HEK293 (cell line): Measurements from ENCODE around the gene RALY.

Source experiments
- EGR2 ChIP-seq: fragments of 450-650 bp; formaldehyde crosslinking; IDR thresholded peaks from 2 replicates; pipeline ENCODE4 v1.5.1; 2016; ENCODE audit warnings: low read depth, missing biosample characterization, missing genetic modification characterization
- MYNN ChIP-seq: fragments of 450-650 bp; formaldehyde crosslinking; IDR thresholded peaks from 2 replicates; pipeline ENCODE4 v1.5.1; 2016; ENCODE audit warnings: missing biosample characterization, missing genetic modification characterization, borderline replicate concordance
- OSR2 ChIP-seq: fragments of 450-650 bp; formaldehyde crosslinking; IDR thresholded peaks from 2 replicates; pipeline ENCODE4 v1.5.1; 2016; ENCODE audit warnings: missing biosample characterization, missing genetic modification characterization
- SETDB1 ChIP-seq: IDR thresholded peaks from one replicate; pipeline ENCODE4 v1.6.1; 2017; ENCODE audit warnings: mild to moderate bottlenecking, low read length, moderate library complexity, mixed read lengths; ENCODE audit not compliant: insufficient read length
- ZBTB20 ChIP-seq: fragments of 450-650 bp; formaldehyde crosslinking; IDR thresholded peaks from 2 replicates; pipeline ENCODE4 v1.5.1; 2016; ENCODE audit warnings: missing biosample characterization, missing genetic modification characterization
- ZBTB8A ChIP-seq: fragments of 450-650 bp; formaldehyde crosslinking; IDR thresholded peaks from 2 replicates; pipeline ENCODE4 v1.5.1; 2016; ENCODE audit warnings: missing biosample characterization, missing genetic modification characterization
- ZFHX2 ChIP-seq: fragments of 450-650 bp; formaldehyde crosslinking; conservative IDR thresholded peaks from 2 replicates; pipeline ENCODE4 v1.5.1; 2016; ENCODE audit warnings: missing biosample characterization, missing genetic modification characterization
- ZFP41 ChIP-seq: fragments of 450-650 bp; formaldehyde crosslinking; IDR thresholded peaks from 2 replicates; pipeline ENCODE4 v1.5.1; 2016; ENCODE audit warnings: missing biosample characterization, missing genetic modification characterization, borderline replicate concordance
- ZNF138 ChIP-seq: fragments of 450-650 bp; formaldehyde crosslinking; IDR thresholded peaks from 2 replicates; pipeline ENCODE4 v1.5.1; 2016; ENCODE audit warnings: missing biosample characterization, missing genetic modification characterization, borderline replicate concordance
- ZNF175 ChIP-seq: fragments of 450-650 bp; formaldehyde crosslinking; IDR thresholded peaks from 2 replicates; pipeline ENCODE4 v1.5.1; 2016; ENCODE audit warnings: missing biosample characterization, missing genetic modification characterization
- ZNF19 ChIP-seq: fragments of 450-650 bp; formaldehyde crosslinking; IDR thresholded peaks from 2 replicates; pipeline ENCODE4; 2016; ENCODE audit warnings: missing biosample characterization, missing genetic modification characterization, low read depth
- ZNF274 ChIP-seq, 2 experiments: fragments of 200-500 bp in 1 of 2; fragments of 450-650 bp in 1 of 2; sonication (Bioruptor generic) in 1 of 2; formaldehyde crosslinking in 1 of 2; IDR thresholded peaks; 2 replicates each; pipeline versions ENCODE4 v1.5.1 to v1.6.1; 2014 to 2016; ENCODE audit warnings: borderline replicate concordance in 1 of 2, inconsistent platforms in 1 of 2, low read length in 1 of 2, missing biosample characterization in 1 of 2, missing genetic modification characterization in 1 of 2
- ZNF48 ChIP-seq: fragments of 450-650 bp; formaldehyde crosslinking; IDR thresholded peaks from 2 replicates; pipeline ENCODE4 v1.5.1; 2016; ENCODE audit warnings: missing biosample characterization, missing genetic modification characterization
- ZNF521 ChIP-seq: fragments of 450-650 bp; formaldehyde crosslinking; IDR thresholded peaks from 2 replicates; pipeline ENCODE4 v1.5.1; 2017; ENCODE audit warnings: missing biosample characterization, mild to moderate bottlenecking, missing genetic modification characterization
- ZNF549 ChIP-seq: fragments of 450-650 bp; IDR thresholded peaks from 2 replicates; pipeline ENCODE4 v1.5.1; 2018; ENCODE audit warnings: missing biosample characterization, missing genetic modification characterization, mild to moderate bottlenecking, inconsistent platforms, moderate library complexity
- ZNF600 ChIP-seq: fragments of 450-650 bp; formaldehyde crosslinking; IDR thresholded peaks from 2 replicates; pipeline ENCODE4 v1.5.1; 2016; ENCODE audit warnings: missing biosample characterization, missing genetic modification characterization
- ZNF621 ChIP-seq: fragments of 450-650 bp; formaldehyde crosslinking; IDR thresholded peaks from 2 replicates; pipeline ENCODE4 v1.5.1; 2017; ENCODE audit warnings: missing biosample characterization, missing genetic modification characterization
- ZNF629 ChIP-seq: fragments of 450-650 bp; formaldehyde crosslinking; IDR thresholded peaks from 2 replicates; pipeline ENCODE4 v1.5.1; 2017; ENCODE audit warnings: missing biosample characterization, missing genetic modification characterization
- ZNF677 ChIP-seq: fragments of 450-650 bp; IDR thresholded peaks from 2 replicates; pipeline ENCODE4 v1.5.0; 2018; ENCODE audit warnings: missing biosample characterization, mild to moderate bottlenecking, missing genetic modification characterization, moderate library complexity
- ZNF76 ChIP-seq: fragments of 450-650 bp; formaldehyde crosslinking; IDR thresholded peaks from 2 replicates; pipeline ENCODE4; 2016; ENCODE audit warnings: low read depth, missing biosample characterization, missing genetic modification characterization, borderline replicate concordance
- ZNF768 ChIP-seq: fragments of 450-650 bp; formaldehyde crosslinking; IDR thresholded peaks from 2 replicates; pipeline ENCODE4 v1.5.1; 2018; ENCODE audit warnings: missing biosample characterization, mild to moderate bottlenecking, missing genetic modification characterization
- TF ChIP-seq, protein P1 (sequence below): sonication (generic); formaldehyde crosslinking; IDR thresholded peaks from 2 replicates; pipeline ENCODE4 v1.8.1; 2022; ENCODE audit warnings: mild to moderate bottlenecking, moderate library complexity, missing genetic modification reagents
- TF ChIP-seq, protein P2 (sequence below): fragments of 450-650 bp; formaldehyde crosslinking; IDR thresholded peaks from 2 replicates; pipeline ENCODE4 v1.5.0; 2017; ENCODE audit warnings: missing biosample characterization, missing genetic modification characterization, borderline replicate concordance
- TF ChIP-seq, protein P3 (sequence below): fragments of 450-650 bp; formaldehyde crosslinking; IDR thresholded peaks from 2 replicates; pipeline ENCODE4 v1.5.1; 2016; ENCODE audit warnings: missing biosample characterization, missing genetic modification characterization
- TF ChIP-seq, protein P4 (sequence below): fragments of 450-650 bp; formaldehyde crosslinking; IDR thresholded peaks from 2 replicates; pipeline ENCODE4 v1.5.1; 2017; ENCODE audit warnings: missing biosample characterization, missing genetic modification characterization
- TF ChIP-seq, protein P5 (sequence below): fragments of 450-650 bp; formaldehyde crosslinking; IDR thresholded peaks from 2 replicates; pipeline ENCODE4 v1.5.1; 2016; ENCODE audit warnings: missing biosample characterization, missing genetic modification characterization
- TF ChIP-seq, protein P6 (sequence below): fragments of 450-650 bp; formaldehyde crosslinking; IDR thresholded peaks from 2 replicates; pipeline ENCODE4 v1.5.1; 2016; ENCODE audit warnings: missing biosample characterization, missing genetic modification characterization

Gene RALY

DNA sequence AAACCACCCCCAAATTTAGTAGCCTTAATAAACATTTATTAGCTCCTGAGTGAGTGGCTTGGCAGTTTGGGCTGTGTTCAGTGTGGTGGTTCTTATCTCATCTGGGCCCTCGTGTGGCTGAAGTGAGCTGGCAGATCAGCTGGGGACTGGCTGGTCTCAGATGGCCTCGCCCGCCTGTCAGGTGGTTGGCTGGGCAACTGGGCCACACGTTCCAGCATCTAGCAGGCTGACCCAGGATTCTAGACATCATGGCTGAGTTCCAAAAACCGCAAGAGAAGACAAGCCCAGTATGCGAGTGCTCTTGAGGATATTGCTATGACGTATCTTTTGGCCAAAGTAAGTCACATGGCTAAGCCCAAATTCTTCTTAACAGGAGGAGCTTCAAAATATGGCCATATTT lies 89.4 kb downstream of the RALY start (continued):
- TF ChIP-seq ZNF48 (tag by site-specific recombination) (no peak), MYNN (tag by site-specific recombination) (no peak), ZNF629 (tag by site-specific recombination) (peak; percentile 86), ZNF600 (peak; percentile 59), ZNF621 (tag by site-specific recombination) (no peak), ZNF768 (tag by site-specific recombination) (no peak), ZFP41 (tag by site-specific recombination) (no peak), ZNF175 (tag by site-specific recombination) (no peak), ZNF274 (IDR thresholded peaks at IDR 0.05; ENCODE audit: low read length) (no peak), ZNF274 (tag by site-specific recombination; IDR thresholded peaks at IDR 0.05; ENCODE audit: borderline replicate concordance) (no peak), EGR2 (tag by site-specific recombination) (no peak), ZFHX2 (no peak), ZNF549 (tag by site-specific recombination) (no peak), OSR2 (no peak), ZBTB20 (tag by site-specific recombination) (no peak), SETDB1 (no peak), ZNF521 (no peak), ZNF677 (tag by site-specific recombination) (no peak), ZBTB8A (tag by site-specific recombination) (peak; percentile 58; the same call in 1 of the 2 replicates), ZNF138 (tag by site-specific recombination) (no peak), ZNF76 (tag by site-specific recombination) (no peak), ZNF19 (tag by site-specific recombination) (no peak)
- TF ChIP-seq, protein P1, sequence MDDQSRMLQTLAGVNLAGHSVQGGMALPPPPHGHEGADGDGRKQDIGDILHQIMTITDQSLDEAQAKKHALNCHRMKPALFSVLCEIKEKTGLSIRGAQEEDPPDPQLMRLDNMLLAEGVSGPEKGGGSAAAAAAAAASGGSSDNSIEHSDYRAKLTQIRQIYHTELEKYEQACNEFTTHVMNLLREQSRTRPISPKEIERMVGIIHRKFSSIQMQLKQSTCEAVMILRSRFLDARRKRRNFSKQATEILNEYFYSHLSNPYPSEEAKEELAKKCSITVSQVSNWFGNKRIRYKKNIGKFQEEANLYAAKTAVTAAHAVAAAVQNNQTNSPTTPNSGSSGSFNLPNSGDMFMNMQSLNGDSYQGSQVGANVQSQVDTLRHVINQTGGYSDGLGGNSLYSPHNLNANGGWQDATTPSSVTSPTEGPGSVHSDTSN (CRISPR knock-in tag): no peak
- TF ChIP-seq, protein P2, sequence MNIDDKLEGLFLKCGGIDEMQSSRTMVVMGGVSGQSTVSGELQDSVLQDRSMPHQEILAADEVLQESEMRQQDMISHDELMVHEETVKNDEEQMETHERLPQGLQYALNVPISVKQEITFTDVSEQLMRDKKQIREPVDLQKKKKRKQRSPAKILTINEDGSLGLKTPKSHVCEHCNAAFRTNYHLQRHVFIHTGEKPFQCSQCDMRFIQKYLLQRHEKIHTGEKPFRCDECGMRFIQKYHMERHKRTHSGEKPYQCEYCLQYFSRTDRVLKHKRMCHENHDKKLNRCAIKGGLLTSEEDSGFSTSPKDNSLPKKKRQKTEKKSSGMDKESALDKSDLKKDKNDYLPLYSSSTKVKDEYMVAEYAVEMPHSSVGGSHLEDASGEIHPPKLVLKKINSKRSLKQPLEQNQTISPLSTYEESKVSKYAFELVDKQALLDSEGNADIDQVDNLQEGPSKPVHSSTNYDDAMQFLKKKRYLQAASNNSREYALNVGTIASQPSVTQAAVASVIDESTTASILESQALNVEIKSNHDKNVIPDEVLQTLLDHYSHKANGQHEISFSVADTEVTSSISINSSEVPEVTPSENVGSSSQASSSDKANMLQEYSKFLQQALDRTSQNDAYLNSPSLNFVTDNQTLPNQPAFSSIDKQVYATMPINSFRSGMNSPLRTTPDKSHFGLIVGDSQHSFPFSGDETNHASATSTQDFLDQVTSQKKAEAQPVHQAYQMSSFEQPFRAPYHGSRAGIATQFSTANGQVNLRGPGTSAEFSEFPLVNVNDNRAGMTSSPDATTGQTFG (tag by site-specific recombination): no peak
- TF ChIP-seq, protein P3, sequence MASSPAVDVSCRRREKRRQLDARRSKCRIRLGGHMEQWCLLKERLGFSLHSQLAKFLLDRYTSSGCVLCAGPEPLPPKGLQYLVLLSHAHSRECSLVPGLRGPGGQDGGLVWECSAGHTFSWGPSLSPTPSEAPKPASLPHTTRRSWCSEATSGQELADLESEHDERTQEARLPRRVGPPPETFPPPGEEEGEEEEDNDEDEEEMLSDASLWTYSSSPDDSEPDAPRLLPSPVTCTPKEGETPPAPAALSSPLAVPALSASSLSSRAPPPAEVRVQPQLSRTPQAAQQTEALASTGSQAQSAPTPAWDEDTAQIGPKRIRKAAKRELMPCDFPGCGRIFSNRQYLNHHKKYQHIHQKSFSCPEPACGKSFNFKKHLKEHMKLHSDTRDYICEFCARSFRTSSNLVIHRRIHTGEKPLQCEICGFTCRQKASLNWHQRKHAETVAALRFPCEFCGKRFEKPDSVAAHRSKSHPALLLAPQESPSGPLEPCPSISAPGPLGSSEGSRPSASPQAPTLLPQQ (tag by site-specific recombination): peak; percentile 72
- TF ChIP-seq, protein P4, sequence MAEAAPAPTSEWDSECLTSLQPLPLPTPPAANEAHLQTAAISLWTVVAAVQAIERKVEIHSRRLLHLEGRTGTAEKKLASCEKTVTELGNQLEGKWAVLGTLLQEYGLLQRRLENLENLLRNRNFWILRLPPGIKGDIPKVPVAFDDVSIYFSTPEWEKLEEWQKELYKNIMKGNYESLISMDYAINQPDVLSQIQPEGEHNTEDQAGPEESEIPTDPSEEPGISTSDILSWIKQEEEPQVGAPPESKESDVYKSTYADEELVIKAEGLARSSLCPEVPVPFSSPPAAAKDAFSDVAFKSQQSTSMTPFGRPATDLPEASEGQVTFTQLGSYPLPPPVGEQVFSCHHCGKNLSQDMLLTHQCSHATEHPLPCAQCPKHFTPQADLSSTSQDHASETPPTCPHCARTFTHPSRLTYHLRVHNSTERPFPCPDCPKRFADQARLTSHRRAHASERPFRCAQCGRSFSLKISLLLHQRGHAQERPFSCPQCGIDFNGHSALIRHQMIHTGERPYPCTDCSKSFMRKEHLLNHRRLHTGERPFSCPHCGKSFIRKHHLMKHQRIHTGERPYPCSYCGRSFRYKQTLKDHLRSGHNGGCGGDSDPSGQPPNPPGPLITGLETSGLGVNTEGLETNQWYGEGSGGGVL: no peak
- TF ChIP-seq, protein P5, sequence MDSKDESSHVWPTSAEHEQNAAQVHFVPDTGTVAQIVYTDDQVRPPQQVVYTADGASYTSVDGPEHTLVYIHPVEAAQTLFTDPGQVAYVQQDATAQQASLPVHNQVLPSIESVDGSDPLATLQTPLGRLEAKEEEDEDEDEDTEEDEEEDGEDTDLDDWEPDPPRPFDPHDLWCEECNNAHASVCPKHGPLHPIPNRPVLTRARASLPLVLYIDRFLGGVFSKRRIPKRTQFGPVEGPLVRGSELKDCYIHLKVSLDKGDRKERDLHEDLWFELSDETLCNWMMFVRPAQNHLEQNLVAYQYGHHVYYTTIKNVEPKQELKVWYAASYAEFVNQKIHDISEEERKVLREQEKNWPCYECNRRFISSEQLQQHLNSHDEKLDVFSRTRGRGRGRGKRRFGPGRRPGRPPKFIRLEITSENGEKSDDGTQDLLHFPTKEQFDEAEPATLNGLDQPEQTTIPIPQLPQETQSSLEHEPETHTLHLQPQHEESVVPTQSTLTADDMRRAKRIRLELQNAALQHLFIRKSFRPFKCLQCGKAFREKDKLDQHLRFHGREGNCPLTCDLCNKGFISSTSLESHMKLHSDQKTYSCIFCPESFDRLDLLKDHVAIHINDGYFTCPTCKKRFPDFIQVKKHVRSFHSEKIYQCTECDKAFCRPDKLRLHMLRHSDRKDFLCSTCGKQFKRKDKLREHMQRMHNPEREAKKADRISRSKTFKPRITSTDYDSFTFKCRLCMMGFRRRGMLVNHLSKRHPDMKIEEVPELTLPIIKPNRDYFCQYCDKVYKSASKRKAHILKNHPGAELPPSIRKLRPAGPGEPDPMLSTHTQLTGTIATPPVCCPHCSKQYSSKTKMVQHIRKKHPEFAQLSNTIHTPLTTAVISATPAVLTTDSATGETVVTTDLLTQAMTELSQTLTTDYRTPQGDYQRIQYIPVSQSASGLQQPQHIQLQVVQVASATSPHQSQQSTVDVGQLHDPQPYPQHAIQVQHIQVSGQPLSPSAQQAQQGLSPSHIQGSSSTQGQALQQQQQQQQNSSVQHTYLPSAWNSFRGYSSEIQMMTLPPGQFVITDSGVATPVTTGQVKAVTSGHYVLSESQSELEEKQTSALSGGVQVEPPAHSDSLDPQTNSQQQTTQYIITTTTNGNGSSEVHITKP (tag by site-specific recombination): peak; percentile 89
- TF ChIP-seq, protein P6, sequence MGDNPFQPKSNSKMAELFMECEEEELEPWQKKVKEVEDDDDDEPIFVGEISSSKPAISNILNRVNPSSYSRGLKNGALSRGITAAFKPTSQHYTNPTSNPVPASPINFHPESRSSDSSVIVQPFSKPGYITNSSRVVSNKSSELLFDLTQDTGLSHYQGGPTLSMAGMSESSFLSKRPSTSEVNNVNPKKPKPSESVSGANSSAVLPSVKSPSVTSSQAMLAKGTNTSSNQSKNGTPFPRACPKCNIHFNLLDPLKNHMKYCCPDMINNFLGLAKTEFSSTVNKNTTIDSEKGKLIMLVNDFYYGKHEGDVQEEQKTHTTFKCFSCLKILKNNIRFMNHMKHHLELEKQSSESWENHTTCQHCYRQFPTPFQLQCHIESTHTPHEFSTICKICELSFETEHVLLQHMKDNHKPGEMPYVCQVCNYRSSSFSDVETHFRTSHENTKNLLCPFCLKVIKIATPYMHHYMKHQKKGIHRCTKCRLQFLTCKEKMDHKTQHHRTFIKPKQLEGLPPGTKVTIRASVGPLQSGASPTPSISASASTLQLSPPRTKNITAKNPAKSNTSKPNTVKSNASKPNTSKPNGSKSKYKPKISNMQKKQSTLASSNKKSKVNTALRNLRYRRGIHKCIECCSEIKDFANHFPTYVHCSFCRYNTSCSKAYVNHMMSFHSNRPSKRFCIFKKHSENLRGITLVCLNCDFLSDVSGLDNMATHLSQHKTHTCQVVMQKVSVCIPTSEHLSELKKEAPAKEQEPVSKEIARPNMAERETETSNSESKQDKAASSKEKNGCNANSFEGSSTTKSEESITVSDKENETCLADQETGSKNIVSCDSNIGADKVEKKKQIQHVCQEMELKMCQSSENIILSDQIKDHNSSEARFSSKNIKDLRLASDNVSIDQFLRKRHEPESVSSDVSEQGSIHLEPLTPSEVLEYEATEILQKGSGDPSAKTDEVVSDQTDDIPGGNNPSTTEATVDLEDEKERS (tag by site-specific recombination): no peak
